Subcutaneous adipose tissue (tissue), 4 donors: ENCODE results near the gene SUGCT. TPM values are rescaled to one million over a fixed set of nuclear protein-coding genes. Genes with fewer than 3 reads are reported as not detected.

ENCODE experiments used
- CTCF ChIP-seq: fragments of 450-650 bp; IDR thresholded peaks from one replicate; pipeline ENCODE4 v1.5.1; 2016; ENCODE audit warnings: low read depth, mild to moderate bottlenecking, control low read depth, antibody characterized with exemption, moderate library complexity
- total RNA-seq, 4 donors: library from RNA; depleted of rRNA; stranded (reverse); fragments of >200 nt; gene quantifications; one replicate each; pipeline ENCODE4 v1.1.0, GENCODE V29; 2016

Gene SUGCT
- total RNA-seq, 4 donors from 2014 or later = 1.1 to 3.1 (median 1.8) TPM

GRCh38 chr7:40584667-40585433 is 450.0 kb downstream of the SUGCT start:
- no peak for TF ChIP-seq CTCF

DNA sequence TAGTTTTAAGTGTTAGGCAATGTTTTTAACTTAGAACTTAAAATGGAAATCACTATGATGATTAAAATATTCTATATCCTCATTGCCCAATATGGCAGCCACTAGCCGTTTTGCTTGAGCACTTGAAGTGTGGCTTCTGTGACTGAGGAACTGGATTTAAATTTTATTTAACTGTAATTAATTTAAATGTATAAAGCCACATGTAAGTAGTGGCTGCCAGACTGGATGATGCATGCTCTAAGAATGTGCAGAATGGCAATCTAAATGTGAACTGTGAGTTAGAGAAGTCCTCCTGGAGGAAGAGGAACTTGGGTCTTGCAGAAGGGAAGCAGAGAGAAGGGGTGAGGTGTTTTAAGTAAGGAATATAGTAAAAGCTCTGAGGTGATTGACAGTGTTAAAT is 451.4 kb downstream of the SUGCT start:
- no peak for TF ChIP-seq CTCF

GRCh38 chr7:40587419-40587818 is 452.6 kb downstream of the SUGCT start:
- TF ChIP-seq CTCF = no peak

DNA sequence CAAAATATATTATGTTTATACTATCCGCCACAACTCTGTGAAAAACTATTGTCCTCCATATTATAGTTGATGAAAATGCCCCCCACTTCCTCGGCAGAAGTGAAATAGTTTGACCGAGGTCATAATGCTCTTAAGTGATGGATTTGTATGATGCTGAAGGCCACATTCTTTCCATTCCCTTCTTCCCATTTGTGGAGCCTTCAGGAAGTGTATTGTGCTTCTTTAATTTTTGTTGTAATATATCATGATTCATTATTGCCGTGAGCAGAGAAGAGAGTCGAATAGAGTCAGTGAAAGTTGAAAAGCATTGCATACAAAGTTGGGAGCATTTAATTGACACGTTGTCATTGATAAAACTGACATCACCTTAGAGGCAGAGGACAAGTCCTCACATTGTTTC is 460.3 kb downstream of the SUGCT start:
- TF ChIP-seq CTCF = no peak

DNA sequence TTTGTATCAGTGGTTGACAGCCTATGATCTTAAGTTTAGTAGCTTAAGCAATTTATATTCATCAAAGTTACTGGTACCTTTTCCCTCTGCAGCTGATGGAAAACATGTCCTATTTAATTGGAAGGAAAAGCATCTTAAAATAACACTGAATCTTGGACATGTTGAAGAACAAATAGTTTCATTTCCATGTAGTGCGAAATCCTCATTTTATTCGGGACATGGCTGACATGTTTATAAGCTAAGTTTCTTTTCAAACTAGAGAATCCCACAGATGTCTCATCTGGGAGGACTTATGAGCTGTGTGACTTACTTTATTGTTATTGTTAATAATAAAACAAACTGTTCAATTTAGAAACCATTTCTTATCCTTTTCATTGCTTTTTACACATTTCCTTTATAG is 461.0 kb downstream of the SUGCT start:
- TF ChIP-seq CTCF = no peak

DNA sequence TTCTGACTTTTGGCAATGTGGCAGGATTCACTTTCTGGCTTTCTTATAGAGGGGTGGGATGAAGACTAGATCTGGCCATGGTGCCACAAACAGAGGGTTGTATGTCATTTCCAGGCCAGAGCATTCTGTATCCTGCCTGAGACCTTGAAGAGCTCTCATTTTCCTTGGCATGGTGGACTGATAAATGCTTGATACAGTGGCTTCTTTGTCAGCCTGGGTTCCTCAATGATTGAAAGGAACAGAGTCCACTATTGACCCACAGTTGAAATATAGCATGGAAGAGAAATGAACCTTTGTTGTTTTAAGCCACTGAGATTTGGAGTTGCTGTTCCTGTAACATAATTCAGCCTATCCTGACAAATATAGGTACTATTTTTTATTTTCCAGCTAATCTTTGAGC is 462.7 kb downstream of the SUGCT start:
- no peak for TF ChIP-seq CTCF

DNA sequence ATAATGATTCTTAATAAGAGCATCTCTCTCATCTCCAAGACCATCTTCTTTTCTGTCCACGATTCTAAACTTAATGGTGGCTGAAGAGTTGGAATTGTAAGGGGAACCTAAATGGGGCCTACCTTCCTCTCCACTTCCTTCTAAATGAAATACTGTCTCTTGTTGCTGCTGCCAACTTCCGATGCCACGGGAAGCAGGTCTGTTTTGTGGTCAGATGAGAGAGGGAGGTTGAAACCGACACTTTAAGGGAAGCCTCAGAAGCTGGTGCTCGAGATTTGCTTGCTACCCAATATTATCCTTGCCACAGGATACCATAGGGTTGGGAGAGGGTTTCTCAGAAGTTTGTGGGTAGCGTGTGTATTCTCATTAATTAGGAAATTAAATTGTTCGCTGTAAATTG is 464.1 kb downstream of the SUGCT start:
- no peak for TF ChIP-seq CTCF
